WI38 (cell line): ENCODE data around the gene FOXD3.

Source experiments
- H3K4me3 ChIP-seq: 2 replicates; pipeline ENCODE4 v1.5.1; 2011; ENCODE audit warnings: low read depth, mild to moderate bottlenecking, control low read depth, low read length
- CTCF ChIP-seq: IDR thresholded peaks from 2 replicates; pipeline ENCODE4 v1.5.1; 2012; ENCODE audit warnings: low read depth, mild to moderate bottlenecking, control low read depth, low read length

FOXD3 gene

GRCh38 chr1:63321785-63322113, 618 bp upstream of the FOXD3 start:
- peak overlapping the region; percentile 61 for H3K4me3 ChIP-seq
- TF ChIP-seq CTCF: no peak

GRCh38 chr1:63322944-63323864, 837 bp downstream of the FOXD3 start:
- no peak for TF ChIP-seq CTCF
- H3K4me3 ChIP-seq: peak overlapping the region; percentile 61

GRCh38 chr1:63323865-63324778, 1.8 kb downstream of the FOXD3 start:
- H3K4me3 ChIP-seq: no peak overlapping the region
- TF ChIP-seq CTCF: no peak

- H3K4me3 ChIP-seq: no peak overlapping the region
- TF ChIP-seq CTCF: no peak
These were observed 2.4 kb downstream of the FOXD3 start for GRCh38 chr1:63324779-63325119.

GRCh38 chr1:63325279-63325985, 3.1 kb downstream of the FOXD3 start:
- H3K4me3 ChIP-seq: no peak overlapping the region
- no peak for TF ChIP-seq CTCF

GRCh38 chr1:63326106-63326472, 3.7 kb downstream of the FOXD3 start:
- TF ChIP-seq CTCF: no peak
- H3K4me3 ChIP-seq: no peak overlapping the region
